Colonic mucosa (tissue), 4 donors: Measurements from ENCODE around the gene FLACC1. TPM values are rescaled to one million over a fixed set of nuclear protein-coding genes. Genes with fewer than 3 reads are reported as not detected.

Experiments used
- DNase-seq: peaks from one replicate; pipeline ENCODE4 v3.0.0-alpha.2; 2020
- H3K27ac ChIP-seq: fragments of 200-600 bp; one replicate; pipeline ENCODE4 v1.8.0; 2021
- H3K27me3 ChIP-seq: fragments of 200-600 bp; one replicate; pipeline ENCODE4 v1.8.0; 2021
- H3K36me3 ChIP-seq: fragments of 200-600 bp; one replicate; pipeline ENCODE4 v1.8.0; 2021
- H3K4me1 ChIP-seq: fragments of 200-600 bp; one replicate; pipeline ENCODE4 v1.8.0; 2021; ENCODE audit warnings: mild to moderate bottlenecking
- H3K4me3 ChIP-seq: fragments of 200-600 bp; one replicate; pipeline ENCODE4 v1.8.0; 2021
- H3K9ac ChIP-seq, 2 donors: one replicate each; pipeline ENCODE4 v1.7.0; 2013; ENCODE audit warnings: control low read depth in 2 of 2, low read depth in 2 of 2, low read length in 2 of 2
- H3K9me3 ChIP-seq: fragments of 200-600 bp; one replicate; pipeline ENCODE4 v1.8.0; 2021
- CTCF ChIP-seq: fragments of 200-600 bp; IDR thresholded peaks from one replicate; pipeline ENCODE4 v1.8.0; 2022; ENCODE audit warnings: antibody characterized with exemption, mild to moderate bottlenecking
- intact Hi-C: fragments of 100-400 bp; cut with DNase I; formaldehyde crosslinking; loops from one replicate; pipeline ENCODE4 v1.14.1; 2022
- total RNA-seq, 2 donors: library from RNA; stranded (reverse); fragmentation: NEBNext Ultra II Directional in 1 of 2; extraction: Animal tissue kit (Norgen Biotek cat#: 25700) in 1 of 2; gene quantifications; one replicate each; pipeline ENCODE4 v1.2.1, GENCODE V29; 2021
- donor health status: healthy.
- donor health status: DM: no; HTN: no; CAD: no.
- donor health status: DM: no; HTN: no; CAD: no.

The FLACC1 gene
- total RNA-seq, 2 donors from 2014 or later = 0.32 to 2.1 TPM

- no peak for TF ChIP-seq CTCF
- Histone ChIP-seq H3K4me3 (no peak overlapping the region), H3K9me3 (no peaks in the 10 kb centered on the region), H3K27me3 (no peaks in the 10 kb centered on the region), H3K4me1 (no peaks in the 10 kb centered on the region), H3K36me3 (no peaks in the 10 kb centered on the region), H3K27ac (no peak overlapping the region), H3K9ac (no peak overlapping the region)
- DNase-seq = no peak
- intact Hi-C loops = no loop called here
Observed at GRCh38 chr2:201347138-201347537, 10.0 kb downstream of the FLACC1 start.

GRCh38 chr2:201345625-201346213 lies 11.4 kb downstream of the FLACC1 start:
- Histone ChIP-seq H3K4me1 (no peaks in the 10 kb centered on the region), H3K4me3 (no peak overlapping the region), H3K36me3 (no peaks in the 10 kb centered on the region), H3K9me3 (no peaks in the 10 kb centered on the region), H3K27ac (no peak overlapping the region), H3K9ac (no peak overlapping the region), H3K27me3 (no peaks in the 10 kb centered on the region)
- no peak for DNase-seq
- intact Hi-C loops = no loop called here
- TF ChIP-seq CTCF = no peak

- no peak for DNase-seq
- Histone ChIP-seq H3K4me3 (no peak overlapping the region), H3K27me3 (no peaks in the 10 kb centered on the region), H3K27ac (no peak overlapping the region), H3K9ac (no peak overlapping the region), H3K36me3 (no peaks in the 10 kb centered on the region), H3K4me1 (no peaks in the 10 kb centered on the region), H3K9me3 (no peaks in the 10 kb centered on the region)
- intact Hi-C loops = no loop called here
- TF ChIP-seq CTCF = peak; percentile 20
Observed at GRCh38 chr2:201344663-201345366, 12.3 kb downstream of the FLACC1 start.

- intact Hi-C loops = no loop called here
- no peak for DNase-seq
- no peaks in the 10 kb centered on the region for H3K4me1 ChIP-seq
- TF ChIP-seq CTCF = no peak
- no peak overlapping the region for H3K4me3 ChIP-seq
- no peak overlapping the region for H3K9ac ChIP-seq
- no peaks in the 10 kb centered on the region for H3K9me3 ChIP-seq
- no peak overlapping the region for H3K27ac ChIP-seq
- H3K36me3 ChIP-seq = no peaks in the 10 kb centered on the region
- H3K27me3 ChIP-seq = no peaks in the 10 kb centered on the region
Observed at GRCh38 chr2:201343559-201343958, 13.6 kb downstream of the FLACC1 start.

- intact Hi-C loops = no loop called here
- no peak for DNase-seq
- no peak overlapping the region for H3K9ac ChIP-seq
- no peak overlapping the region for H3K27ac ChIP-seq
- no peaks in the 10 kb centered on the region for H3K4me1 ChIP-seq
- no peaks in the 10 kb centered on the region for H3K9me3 ChIP-seq
- TF ChIP-seq CTCF = no peak
- no peaks in the 10 kb centered on the region for H3K36me3 ChIP-seq
- no peaks in the 10 kb centered on the region for H3K27me3 ChIP-seq
- no peak overlapping the region for H3K4me3 ChIP-seq
Observed at GRCh38 chr2:201342923-201343322, 14.2 kb downstream of the FLACC1 start.
